HG03457 (cell line): Measurements from ENCODE around the gene OR4N5.
"Not testable (repeated sequence)": the region's sequence is repeated elsewhere in the genome, so short reads cannot be mapped to it uniquely, and the experiment has no call there.

ENCODE experiments used
- ATAC-seq: cut with Tn5 transposase; IDR thresholded peaks from one replicate; pipeline ENCODE4 v1.9.1; 2021; ENCODE audit warnings: moderate number of reproducible peaks; ENCODE audit not compliant: unreplicated experiment

The OR4N5 gene, protein sequence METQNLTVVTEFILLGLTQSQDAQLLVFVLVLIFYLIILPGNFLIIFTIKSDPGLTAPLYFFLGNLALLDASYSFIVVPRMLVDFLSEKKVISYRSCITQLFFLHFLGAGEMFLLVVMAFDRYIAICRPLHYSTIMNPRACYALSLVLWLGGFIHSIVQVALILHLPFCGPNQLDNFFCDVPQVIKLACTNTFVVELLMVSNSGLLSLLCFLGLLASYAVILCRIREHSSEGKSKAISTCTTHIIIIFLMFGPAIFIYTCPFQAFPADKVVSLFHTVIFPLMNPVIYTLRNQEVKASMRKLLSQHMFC

DNA sequence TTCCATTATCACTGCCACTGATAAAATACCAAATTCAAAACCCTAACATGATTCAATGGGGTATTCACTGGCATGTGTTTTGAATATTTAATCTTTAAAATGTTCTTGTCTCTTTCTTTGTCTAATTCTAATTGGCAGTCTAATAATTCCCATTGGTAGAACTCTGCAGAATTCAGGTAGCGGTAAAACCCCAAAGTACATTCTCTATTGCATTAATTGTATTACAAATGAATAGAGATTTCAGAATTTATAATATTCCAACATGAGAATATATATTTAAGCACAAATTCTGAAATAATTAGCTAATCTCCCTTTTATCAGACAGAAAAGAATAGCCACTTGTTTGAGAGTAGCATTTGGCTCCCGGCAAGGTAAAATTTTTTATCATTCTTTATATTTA lies at the start of gene OR4N5:
OR4N5 (plus strand) TSS at position 301 of the 400 bp plus-strand sequence. CDS start 4,916 bp downstream, outside the sequence.
- ATAC-seq: no peak

DNA sequence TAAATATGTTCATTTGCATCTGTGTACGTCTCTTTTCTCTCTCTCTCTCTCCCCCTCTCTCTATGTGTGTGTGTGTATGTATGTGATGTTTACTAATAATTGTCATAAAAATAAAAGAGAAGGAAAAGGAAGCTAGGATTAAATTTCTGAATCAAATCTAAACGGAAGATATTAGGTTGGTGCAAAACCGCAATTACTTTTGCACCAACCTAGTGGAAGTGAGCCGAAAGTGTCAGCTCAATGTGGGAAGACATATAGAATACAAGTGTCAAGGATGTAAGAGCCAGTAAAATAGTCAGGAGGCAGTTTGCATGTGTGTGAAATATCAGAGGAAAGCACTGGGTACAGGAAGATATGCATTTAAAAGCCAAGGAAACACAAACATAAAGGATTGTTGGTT lies 46.6 kb upstream of the OR4N5 start:
- no peak for ATAC-seq

DNA sequence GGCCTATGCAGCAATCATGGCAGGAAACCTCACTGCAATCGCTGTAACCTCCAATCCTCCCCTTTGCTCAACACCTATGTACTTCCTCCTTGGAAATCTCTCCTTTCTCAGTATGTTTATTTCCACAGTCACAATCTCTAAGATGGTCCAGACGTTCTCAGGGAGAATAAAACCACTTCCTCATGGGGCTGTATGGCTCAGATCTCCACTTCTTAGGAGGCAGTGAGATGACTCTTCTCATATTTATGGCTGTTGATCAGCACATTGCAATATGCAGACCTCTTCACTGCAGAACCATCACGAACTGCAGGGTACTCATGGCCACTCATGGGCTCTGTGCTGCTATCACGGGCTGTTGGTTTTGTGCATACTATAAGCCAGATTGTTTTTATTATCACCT lies 45.2 kb upstream of the OR4N5 start:
- ATAC-seq: no peak

DNA sequence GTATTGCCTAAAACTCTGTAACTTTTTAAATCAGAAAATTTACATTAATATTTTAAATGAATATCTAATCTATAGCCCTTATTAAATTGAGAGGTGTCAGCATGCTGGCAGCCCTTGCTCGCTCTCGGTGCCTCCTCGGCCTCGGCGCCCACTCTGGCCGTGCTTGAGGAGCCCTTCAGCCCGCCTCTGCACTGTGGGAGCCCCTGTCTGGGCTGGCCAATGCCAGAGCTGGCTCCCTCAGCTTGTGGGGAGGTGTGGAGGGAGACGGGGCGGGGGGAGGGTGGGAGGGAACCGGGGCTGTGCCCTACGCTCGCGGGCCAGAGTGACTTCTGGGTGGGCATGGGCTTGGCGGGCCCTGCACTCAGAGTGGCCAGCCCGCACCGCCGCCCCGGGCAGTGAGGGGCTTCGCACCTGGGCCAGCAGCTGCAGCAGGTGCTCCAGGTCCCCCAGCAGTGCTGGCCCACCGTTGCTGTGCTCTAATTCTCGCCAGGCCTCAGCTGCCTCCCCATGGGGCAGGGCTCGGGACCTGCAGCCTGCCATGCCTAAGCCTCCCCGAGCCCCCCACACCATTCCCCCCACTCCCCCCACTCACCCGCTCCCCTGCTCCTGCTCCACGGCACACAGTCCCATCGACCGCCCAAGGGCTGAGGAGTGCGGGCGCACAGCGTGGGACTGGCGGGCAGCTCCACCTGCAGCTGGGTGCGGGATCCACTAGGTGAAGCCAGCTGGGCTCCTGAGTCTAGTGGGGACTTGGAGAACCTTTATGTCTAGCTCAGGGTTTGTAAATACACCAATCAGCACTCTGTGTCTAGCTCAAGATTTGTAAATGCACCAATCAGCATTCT lies 39.5 kb upstream of the OR4N5 start:
- ATAC-seq: not testable (repeated sequence)

DNA sequence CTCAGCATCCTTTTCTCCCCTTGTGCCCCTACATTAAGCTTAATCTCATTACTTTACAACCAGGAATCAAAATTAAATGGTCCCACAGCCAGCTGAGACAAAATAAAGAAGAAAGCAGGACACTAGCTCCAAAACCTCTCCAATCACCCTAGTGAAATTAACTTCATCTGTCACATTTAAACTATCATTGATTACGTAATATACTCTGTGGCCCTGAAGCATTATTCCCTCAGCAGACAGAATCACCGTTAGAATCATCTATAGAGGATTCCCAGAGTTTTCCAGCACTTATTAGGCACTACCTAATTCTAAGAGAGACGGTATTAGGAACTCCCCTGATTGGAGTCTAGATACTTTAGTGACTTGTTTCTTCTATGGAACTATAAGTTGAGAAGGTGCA lies 28.2 kb upstream of the OR4N5 start, which contains the start of gene OR4K17:
OR4K17 (plus strand) TSS at position 302 of the 400 bp plus-strand sequence. CDS start 6,761 bp downstream, outside the sequence.
- no peak for ATAC-seq

DNA sequence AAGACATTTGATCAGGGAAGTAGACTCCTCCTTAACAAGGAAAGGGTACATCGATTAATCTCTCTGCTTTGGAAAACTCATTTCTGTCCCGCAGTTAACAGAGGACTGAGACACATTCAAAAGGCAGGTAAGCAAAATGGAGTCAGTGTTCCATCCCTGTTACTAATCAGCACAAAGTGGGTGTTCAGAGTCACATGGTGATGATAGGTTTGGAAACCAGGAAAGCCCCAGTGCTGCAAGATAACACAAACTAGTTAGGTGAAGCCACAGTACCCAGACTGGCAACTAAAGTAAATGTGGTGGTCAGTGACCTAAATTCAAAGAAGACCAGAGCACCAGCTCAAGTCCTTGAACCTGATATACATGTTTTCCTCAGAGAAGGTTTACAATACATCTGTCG lies 26.3 kb upstream of the OR4N5 start:
- no peak for ATAC-seq

DNA sequence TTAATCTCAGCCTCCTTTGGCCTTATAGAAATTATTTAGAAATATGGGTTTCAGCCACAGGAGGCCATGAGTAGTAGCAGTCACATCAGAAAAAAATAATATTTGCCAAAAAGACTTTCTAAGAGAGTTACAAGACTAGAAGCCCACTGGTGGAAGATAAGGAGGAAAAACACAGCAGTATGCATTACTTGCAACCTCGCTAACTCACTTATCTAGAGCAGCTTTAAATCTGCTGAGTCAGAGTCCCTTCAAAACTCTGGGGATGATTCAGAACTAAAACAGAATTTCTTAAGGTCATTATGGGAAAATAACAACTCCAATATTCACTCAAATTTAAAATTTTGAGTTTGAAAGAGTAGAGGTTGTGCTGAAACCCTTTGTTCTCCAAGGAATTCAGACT lies 21.9 kb upstream of the OR4N5 start:
- no peak for ATAC-seq

DNA sequence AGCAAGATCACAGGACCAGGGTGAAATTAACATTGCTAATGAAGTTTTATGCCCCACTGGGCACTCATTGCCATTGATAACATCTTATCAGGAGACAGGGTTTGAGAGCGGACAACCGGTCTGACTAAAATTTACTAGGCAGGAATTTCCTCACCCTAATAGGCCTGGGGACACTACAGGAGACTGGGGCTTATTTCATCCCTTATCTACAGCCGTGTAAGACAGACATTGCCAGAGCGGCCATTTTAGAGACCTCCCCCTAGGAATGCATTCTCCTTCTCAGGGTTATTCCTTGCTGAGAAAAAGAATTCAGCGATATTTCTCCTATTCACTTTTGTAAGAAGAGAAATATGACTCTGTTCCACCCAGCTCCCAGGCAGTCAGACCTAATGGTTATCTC lies 19.8 kb upstream of the OR4N5 start:
- no peak for ATAC-seq

DNA sequence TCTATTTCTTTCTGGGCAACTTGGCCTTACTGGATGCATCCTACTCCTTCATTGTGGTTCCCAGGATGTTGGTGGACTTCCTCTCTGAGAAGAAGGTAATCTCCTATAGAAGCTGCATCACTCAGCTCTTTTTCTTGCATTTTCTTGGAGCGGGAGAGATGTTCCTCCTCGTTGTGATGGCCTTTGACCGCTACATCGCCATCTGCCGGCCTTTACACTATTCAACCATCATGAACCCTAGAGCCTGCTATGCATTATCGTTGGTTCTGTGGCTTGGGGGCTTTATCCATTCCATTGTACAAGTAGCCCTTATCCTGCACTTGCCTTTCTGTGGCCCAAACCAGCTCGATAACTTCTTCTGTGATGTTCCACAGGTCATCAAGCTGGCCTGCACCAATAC lies 5.3 kb downstream of the OR4N5 start:
- ATAC-seq: no peak

DNA sequence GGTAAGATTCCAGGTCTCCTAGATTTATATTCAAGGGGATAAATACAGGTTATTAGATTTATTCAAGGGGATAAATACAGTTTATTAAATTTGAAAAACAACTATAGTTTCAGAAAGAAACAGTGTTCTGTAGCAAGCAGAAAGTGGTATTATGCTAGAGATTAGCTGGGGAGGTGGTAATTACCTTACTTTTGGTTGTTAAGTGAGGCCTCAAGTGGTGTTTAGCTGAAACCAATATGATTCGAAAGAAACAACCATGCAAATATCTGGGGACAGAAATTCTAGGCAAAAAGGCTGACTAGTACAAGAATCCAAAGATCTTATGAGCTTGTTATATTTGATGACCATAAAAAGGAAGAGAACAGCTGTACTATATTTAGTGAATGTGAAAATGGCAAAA lies 6.2 kb downstream of the OR4N5 start:
- ATAC-seq: no peak

DNA sequence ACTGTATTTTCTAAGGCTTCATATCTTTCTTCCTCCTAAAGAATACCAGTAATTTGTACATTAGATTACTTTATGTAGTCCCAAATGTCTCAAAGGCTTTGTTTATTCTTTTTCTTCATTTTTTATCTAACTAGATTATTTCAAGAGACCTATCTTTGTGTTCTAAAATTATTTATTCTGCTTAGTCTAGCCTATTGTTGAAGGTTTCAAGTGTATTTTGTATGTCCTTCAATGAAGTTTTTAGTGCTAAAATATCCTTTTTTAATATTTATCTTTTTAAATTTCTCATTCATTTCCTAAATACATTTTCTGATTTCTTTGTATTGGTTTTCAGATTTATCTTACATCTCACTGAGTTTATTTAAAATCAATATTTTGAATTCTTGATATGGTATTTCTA lies 25.8 kb downstream of the OR4N5 start:
- no peak for ATAC-seq

DNA sequence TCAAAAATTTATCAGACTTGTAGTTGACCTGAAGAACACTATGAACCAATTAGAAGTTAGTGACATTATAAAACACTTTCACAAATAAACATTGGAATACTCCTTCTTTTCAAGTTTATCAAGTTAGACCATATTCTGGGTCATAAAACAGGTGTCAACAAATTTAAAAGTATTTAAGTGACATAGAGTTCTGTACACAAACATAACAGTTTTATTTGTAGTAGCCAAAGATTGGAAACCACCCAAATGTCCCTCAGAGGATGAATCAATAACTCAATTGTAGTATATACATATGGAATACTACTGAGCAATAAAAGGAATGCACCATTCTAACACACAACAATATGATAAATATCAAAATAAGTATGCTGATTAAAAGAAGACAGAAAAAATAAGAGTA lies 28.5 kb downstream of the OR4N5 start:
- no peak for ATAC-seq

DNA sequence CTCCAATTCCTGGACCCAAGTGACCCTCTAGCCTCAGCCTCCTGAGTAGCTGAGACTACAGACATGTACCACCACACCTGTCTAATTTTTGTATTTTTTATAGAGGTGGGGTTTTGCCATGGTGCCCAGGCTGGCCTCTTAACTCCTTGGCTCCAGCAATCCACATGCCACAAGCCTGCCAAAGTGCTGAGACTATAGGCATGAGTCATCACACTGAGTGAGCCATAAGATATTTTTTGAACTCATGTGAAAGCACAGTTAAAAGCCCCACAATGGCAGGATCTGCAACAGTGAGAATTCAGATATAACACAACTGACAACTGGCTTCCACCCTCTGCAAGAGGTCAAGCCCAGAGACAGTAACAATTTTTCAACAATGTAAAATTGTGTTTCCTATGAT lies 31.2 kb downstream of the OR4N5 start:
- not testable (repeated sequence) for ATAC-seq

DNA sequence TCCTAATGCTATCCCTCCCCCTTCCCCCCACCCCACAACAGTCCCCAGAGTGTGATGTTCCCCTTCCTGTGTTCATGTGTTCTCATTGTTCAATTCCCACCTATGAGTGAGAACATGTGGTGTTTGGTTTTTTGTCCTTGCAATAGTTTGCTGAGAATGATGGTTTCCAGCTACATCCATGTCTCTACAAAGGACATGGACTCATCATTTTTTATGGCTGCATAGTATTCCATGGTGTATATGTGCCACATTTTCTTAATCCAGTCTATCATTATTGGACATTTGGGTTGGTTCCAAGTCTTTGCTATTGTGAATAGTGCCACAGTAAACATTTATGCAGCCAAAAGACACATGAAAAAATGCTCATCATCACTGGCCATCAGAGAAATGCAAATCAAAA lies 35.6 kb downstream of the OR4N5 start:
- not testable (repeated sequence) for ATAC-seq

DNA sequence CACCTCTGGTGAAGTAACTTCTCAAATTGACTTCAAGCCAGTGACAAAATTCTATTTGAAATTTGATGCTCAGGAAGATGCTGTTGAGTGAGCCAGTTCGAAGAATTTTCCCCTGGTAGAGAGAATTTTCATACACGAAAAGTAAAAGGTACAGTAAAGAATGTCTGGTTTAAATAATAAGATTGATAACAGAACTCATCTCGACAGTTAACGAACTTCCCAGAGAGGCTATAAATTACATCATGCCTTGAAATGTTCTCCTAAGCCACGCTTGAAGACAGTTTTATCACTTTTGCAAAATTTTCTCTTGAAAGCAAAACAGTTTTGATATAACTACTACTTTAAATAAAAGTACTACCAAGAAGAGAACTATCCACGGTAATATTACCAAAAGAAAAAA lies 37.7 kb downstream of the OR4N5 start:
- no peak for ATAC-seq

DNA sequence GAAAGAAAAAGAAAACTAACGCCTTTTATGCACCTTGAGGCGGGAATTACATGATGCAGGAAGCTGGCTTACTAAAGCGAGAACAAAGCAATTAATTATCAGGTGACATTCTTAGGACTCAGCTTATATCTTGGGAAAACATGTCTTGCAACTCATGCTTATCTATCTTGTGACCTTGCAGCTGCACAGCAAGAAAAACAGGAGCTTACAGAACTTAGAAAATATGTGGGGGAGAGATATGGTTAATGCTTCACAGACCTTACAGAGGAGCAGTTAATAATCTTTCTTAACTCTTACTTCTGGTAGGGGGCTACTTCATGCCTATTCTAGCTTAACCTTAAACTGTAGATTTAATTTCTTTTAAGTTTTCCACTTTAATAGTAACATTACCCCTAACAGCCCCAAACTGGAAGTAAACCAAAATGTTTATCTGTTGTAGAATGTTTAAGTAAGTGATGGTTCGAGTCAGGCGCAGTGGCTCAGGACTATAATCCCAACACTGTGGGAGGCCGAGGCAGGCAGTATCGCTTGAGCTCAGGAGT lies 38.9 kb downstream of the OR4N5 start:
- ATAC-seq: no peak

DNA sequence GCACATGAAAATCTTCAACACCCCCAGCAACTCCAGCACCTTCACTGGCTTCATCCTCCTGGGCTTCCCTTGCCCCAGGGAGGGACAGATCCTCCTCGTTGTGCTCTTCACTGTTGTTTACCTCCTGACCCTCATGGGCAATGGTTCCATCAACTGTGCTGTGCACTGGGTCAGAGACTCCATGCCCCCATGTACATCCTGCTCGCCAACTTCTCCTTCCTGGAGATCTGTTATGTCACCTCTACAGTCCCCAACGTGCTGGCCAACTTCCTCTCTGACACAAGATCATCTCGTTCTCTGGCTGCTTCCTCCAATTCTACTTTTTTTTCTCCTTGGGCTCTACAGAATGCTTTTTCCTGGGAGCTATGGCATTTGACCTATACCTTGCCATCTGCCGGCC lies 40.6 kb downstream of the OR4N5 start:
- ATAC-seq: no peak

DNA sequence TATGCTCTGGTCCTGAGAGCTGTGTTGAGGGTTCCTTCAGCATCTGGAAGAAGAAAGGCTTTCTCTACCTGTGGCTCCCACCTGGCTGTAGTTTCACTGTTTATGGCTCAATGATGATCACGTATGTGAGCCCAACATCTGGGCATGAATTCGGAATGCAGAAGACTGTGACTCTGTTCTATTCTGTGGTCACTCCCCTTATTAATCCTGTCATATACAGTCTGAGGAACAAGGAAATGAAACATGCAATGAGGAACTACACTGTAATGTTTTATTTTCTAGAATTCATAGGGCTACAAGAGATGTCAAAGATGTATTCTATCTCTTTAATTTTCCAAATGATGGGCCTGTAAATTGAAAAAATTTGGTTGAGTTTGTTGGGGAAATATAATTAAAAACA lies 41.3 kb downstream of the OR4N5 start:
- no peak for ATAC-seq

DNA sequence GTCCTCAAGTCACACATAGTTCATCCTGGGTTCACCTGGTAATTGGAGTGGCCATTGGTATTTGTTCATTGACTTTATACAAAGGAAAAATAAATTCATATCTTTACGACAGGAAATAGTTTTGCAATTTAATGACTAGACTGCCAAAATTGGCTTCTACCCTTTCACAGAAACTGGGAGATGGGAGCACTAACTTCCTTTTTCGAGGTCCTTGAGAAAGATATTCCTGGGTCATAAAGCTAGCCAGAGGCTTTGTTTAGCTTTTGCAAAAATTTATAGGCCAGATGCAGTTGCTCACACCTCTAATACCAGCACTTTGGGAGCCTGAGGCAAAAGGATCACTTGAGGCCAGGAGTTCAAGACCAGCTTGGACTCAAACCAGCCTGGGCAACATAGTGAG lies 41.9 kb downstream of the OR4N5 start:
- no peak for ATAC-seq

DNA sequence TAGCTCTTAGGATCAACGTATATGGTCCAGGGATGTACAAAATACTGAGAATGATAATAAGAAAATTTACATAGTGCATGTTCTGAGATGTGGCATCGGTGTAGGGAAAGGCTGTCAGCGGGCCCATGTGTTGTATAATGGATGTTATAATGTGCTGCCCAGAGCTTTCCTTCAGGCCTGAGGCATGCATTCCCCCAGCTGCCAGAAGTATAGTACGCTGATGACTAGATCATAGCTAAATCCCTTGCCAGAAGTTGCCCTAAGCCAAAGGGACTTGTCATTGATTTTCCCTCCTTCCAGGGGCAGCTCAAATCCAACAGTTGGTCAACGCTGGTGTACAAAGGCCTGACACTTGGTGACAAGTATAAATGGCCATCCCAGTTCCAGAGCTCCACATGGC lies 45.6 kb downstream of the OR4N5 start:
- no peak for ATAC-seq

DNA sequence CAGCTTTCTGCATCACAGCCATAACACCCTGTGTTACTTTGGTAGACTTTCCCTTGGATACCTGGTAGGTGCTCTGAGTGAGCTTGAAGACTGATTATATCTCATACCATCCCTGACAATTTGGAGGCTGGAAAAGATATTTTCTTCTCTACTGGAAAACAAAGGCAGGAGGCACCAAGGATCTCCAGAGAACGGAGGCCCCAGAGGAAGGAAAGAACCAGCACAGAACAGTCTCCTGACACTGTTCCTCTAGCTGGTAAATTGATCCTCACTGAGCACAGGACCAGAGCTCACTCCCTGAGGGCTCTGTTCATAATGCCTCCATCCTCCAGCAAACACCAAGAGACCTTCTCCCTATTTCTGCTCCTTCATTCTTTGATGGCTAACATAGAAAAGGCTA lies 52.0 kb downstream of the OR4N5 start, which contains the start of gene OR11G2:
OR11G2 (plus strand) TSS at position 301 of the 400 bp plus-strand sequence. CDS start 6,542 bp downstream, outside the sequence.
- no peak for ATAC-seq

DNA sequence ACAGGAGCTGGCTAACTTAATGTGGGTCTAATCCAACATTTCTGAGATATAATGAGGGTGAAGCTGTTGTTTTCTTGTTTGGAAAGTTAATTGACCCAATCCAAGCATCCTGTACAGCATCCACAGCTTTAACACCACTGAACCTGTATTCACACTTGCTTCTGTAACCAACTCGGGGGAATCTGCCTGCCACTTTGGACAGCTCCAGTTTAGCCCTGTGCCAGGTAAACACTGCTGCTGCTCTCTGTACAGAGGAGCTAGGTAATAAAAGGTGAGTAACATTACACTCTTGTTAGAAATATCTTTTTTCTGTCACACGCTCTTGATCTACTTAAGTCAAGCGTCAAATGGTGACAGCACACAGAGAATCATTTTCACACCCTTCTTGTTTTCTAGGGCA lies 52.8 kb downstream of the OR4N5 start:
- ATAC-seq: no peak
